PC-3 (cell line): ENCODE measurements around the gene ARHGAP40.

Source experiments
- CTCF ChIP-seq: fragments of 300-600 bp; sonication (generic); conservative IDR thresholded peaks from 2 replicates; pipeline ENCODE4 v1.5.1; 2017; ENCODE audit warnings: antibody characterized with exemption, low read depth, mild to moderate bottlenecking, low read length
- EZH2 ChIP-seq: fragments of 300-600 bp; sonication (generic); IDR thresholded peaks from one replicate; pipeline ENCODE4 v1.6.1; 2017; ENCODE audit warnings: antibody characterized with exemption, mild to moderate bottlenecking, low read length; ENCODE audit not compliant: unreplicated experiment
- EZH2phosphoT487 ChIP-seq: fragments of 300-600 bp; sonication (generic); IDR thresholded peaks from 2 replicates; pipeline ENCODE4 v1.6.1; 2018; ENCODE audit warnings: mild to moderate bottlenecking, antibody characterized with exemption, low read length, borderline replicate concordance

- no peak for TF ChIP-seq CTCF
- TF ChIP-seq EZH2phosphoT487, result no peak
- no peak for TF ChIP-seq EZH2
Observed at GRCh38 chr20:38616457-38616856, 14.8 kb downstream of the ARHGAP40 start.
